SU-DHL-6 (cell line): ENCODE results near the gene FCMR.

Source experiments
- H2AFZ ChIP-seq: fragments of 200-600 bp; sonication (generic); 2 replicates; pipeline ENCODE4 v1.6.1; 2014; ENCODE audit warnings: low read depth, mild to moderate bottlenecking, moderate library complexity, mixed read lengths, antibody characterized with exemption, low read length; ENCODE audit not compliant: severe bottlenecking
- H3F3A ChIP-seq: fragments of 200-600 bp; shearing (Covaris generic); 2 replicates; pipeline ENCODE4 v1.6.0; 2016; ENCODE audit warnings: antibody characterized with exemption, mild to moderate bottlenecking; ENCODE audit not compliant: insufficient read depth
- H3K27ac ChIP-seq: fragments of 200-600 bp; sonication (generic); 2 replicates; pipeline ENCODE4 v1.5.1; 2016; ENCODE audit warnings: low read depth, mild to moderate bottlenecking, low read length, moderate library complexity, mixed read lengths
- H3K27me3 ChIP-seq: fragments of 200-600 bp; sonication (generic), shearing (Covaris generic); 2 replicates; pipeline ENCODE4 v1.6.0; 2014; ENCODE audit warnings: mild to moderate bottlenecking, low read length
- H3K36me3 ChIP-seq: fragments of 200-600 bp; sonication (generic); 2 replicates; pipeline ENCODE4 v1.6.1; 2014; ENCODE audit warnings: mild to moderate bottlenecking, low read length, mixed read lengths
- H3K4me2 ChIP-seq: fragments of 300-600, 200-600 bp; shearing (Covaris generic), sonication (generic); 2 replicates; pipeline ENCODE4 v1.6.0; 2014; ENCODE audit warnings: low read length, low read depth, mild to moderate bottlenecking; ENCODE audit not compliant: poor library complexity, severe bottlenecking
- H3K4me3 ChIP-seq: fragments of 200-600 bp; sonication (generic); 2 replicates; pipeline ENCODE4 v1.5.1; 2014; ENCODE audit warnings: antibody characterized with exemption, low read length, mild to moderate bottlenecking, mixed read lengths; ENCODE audit not compliant: insufficient read depth, poor library complexity, severe bottlenecking
- H3K79me2 ChIP-seq: fragments of 200-600 bp; sonication (generic); 2 replicates; pipeline ENCODE4 v1.6.1; 2014; ENCODE audit warnings: mild to moderate bottlenecking, low read length, moderate library complexity; ENCODE audit not compliant: insufficient read depth
- H3K9ac ChIP-seq: fragments of 200-600 bp; sonication (generic); 2 replicates; pipeline ENCODE4 v1.7.0; 2014; ENCODE audit warnings: mild to moderate bottlenecking, low read length
- H3K9me2 ChIP-seq: fragments of 200-600 bp; sonication (generic); replicated peaks from 2 replicates; pipeline ENCODE4 v1.6.1; 2014; ENCODE audit warnings: low read length; ENCODE audit not compliant: insufficient read depth
- H3K9me3 ChIP-seq: fragments of 200-600 bp; sonication (generic); 2 replicates; pipeline ENCODE4 v1.6.1; 2014; ENCODE audit warnings: low read length, mixed read lengths; ENCODE audit not compliant: insufficient read depth
- H4K20me1 ChIP-seq: fragments of 200-600 bp; sonication (generic); 2 replicates; pipeline ENCODE4 v1.6.1; 2014; ENCODE audit warnings: low read depth, mild to moderate bottlenecking, antibody characterized with exemption, low read length, moderate library complexity, mixed read lengths
- EZH2phosphoT487 ChIP-seq: fragments of 200-600 bp; sonication (generic), shearing (Covaris generic); conservative IDR thresholded peaks from 2 replicates; pipeline ENCODE4 v1.6.1; 2018; ENCODE audit warnings: mild to moderate bottlenecking, antibody characterized with exemption, low read length, moderate library complexity, mixed read lengths
- TF ChIP-seq, protein P1 (sequence below): fragments of 200-600 bp; sonication (generic); IDR thresholded peaks from one replicate; pipeline ENCODE4 v1.5.1; 2017; ENCODE audit warnings: antibody characterized with exemption, mild to moderate bottlenecking, low read length, moderate library complexity; ENCODE audit not compliant: insufficient read depth, poor library complexity, severe bottlenecking

The FCMR gene

DNA sequence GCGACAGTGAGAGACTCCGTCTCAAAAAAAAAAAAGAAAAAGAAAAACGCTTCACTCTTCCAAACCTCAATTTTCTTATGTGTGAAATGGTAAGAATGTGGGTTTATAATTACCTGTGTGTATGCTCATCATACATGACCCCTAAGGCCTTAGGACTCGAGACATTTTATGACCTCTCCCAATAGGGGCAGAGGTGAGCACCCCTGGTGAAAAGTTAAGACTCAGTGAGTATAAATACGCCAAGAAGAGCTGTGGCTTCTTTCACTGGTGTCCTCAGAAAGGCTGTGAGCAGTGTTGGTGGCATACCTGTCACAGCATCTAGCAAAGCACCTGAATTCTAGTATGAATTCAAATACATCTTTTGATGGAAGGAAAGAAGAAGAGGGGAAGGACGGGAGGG lies 7.8 kb upstream of the FCMR start:
- Histone ChIP-seq H3K27me3 (no peaks in the 10 kb centered on the region), H3K27ac (peak overlapping the region; percentile 66), H3K9ac (peak overlapping the region; percentile 26; the same call in 1 of the 2 replicates), H3K9me3 (no peaks in the 10 kb centered on the region), H2AFZ (peak overlapping the region; percentile 75), H3K36me3 (no peaks in the 10 kb centered on the region), H3F3A (peaks cover 14% of the 10 kb centered on the region; the same call in 1 of the 2 replicates), H3K79me2 (no peaks in the 10 kb centered on the region), H3K9me2 (no peaks in the 10 kb centered on the region), H3K4me3 (no peak overlapping the region), H3K4me2 (peak overlapping the region; percentile 48), H4K20me1 (no peaks in the 10 kb centered on the region)
- TF ChIP-seq, protein P1, sequence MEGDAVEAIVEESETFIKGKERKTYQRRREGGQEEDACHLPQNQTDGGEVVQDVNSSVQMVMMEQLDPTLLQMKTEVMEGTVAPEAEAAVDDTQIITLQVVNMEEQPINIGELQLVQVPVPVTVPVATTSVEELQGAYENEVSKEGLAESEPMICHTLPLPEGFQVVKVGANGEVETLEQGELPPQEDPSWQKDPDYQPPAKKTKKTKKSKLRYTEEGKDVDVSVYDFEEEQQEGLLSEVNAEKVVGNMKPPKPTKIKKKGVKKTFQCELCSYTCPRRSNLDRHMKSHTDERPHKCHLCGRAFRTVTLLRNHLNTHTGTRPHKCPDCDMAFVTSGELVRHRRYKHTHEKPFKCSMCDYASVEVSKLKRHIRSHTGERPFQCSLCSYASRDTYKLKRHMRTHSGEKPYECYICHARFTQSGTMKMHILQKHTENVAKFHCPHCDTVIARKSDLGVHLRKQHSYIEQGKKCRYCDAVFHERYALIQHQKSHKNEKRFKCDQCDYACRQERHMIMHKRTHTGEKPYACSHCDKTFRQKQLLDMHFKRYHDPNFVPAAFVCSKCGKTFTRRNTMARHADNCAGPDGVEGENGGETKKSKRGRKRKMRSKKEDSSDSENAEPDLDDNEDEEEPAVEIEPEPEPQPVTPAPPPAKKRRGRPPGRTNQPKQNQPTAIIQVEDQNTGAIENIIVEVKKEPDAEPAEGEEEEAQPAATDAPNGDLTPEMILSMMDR = peak; percentile 11
- no peak for TF ChIP-seq EZH2phosphoT487

DNA sequence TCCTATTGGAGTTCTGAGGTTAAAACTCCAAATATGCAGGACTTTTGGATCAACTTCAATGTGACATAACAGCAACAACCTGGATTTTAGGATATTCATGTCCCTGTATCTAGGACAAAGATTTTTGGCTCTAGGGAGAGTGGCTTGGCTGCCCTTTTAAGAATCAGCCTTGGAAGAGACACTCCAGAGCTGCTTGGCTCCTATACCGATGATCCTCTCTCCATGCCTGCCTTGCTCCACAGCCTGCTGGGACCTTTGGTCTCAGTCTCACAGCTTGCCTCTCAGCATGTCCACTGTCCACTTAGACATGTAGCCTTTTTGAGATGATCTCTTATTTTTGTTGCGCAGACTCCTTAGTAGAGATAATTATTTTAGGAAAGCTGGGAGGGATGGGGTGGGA lies 4.5 kb upstream of the FCMR start:
- Histone ChIP-seq H3K36me3 (no peaks in the 10 kb centered on the region), H3K4me3 (no peak overlapping the region), H3K27me3 (no peaks in the 10 kb centered on the region), H4K20me1 (no peaks in the 10 kb centered on the region), H3K9me3 (no peaks in the 10 kb centered on the region), H3K4me2 (no peak overlapping the region), H2AFZ (no peak overlapping the region), H3F3A (peaks cover 14% of the 10 kb centered on the region; the same call in 1 of the 2 replicates), H3K9me2 (no peaks in the 10 kb centered on the region), H3K9ac (no peak overlapping the region), H3K27ac (no peak overlapping the region), H3K79me2 (no peaks in the 10 kb centered on the region)
- TF ChIP-seq, protein P1 = no peak
- no peak for TF ChIP-seq EZH2phosphoT487

DNA sequence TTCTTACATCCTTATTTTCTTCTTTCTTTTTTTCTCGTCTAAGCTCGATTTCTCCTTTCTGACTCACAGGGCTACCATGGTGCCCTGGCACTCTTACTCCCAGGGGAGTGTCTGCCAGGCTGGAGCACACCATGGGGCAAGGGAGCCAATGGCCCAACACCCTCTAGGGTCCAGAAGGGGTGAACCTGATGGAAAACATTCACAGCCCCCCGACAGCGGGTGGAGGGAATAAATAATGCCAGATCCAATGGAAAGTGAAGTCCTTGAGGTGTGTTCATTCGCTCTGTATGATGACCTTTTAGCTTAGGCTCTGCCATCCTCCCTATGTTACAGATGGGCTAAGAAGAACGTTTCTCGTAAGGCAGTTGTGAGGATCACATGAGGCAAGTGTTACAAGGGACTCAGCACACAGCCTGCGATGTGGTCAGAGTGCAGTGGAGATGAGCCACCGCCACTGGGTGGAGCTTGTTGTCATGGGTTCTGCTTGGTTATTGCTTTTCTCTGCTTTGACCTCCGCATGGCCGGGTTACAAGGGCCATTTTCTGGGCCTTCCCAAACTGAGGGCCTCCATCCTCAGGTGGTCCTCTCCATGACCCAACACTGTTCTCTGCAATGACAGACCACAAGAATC lies 3.5 kb upstream of the FCMR start:
- no peaks in the 10 kb centered on the region for H3K36me3 ChIP-seq
- no peak overlapping the region for H3K4me2 ChIP-seq
- H2AFZ ChIP-seq = no peak overlapping the region
- no peak overlapping the region for H3K9ac ChIP-seq
- H3F3A ChIP-seq = peaks cover 8% of the 10 kb centered on the region; the same call in 1 of the 2 replicates
- H3K79me2 ChIP-seq = no peaks in the 10 kb centered on the region
- no peaks in the 10 kb centered on the region for H3K9me2 ChIP-seq
- peak overlapping the region; percentile 53 for H3K27ac ChIP-seq
- no peak for TF ChIP-seq EZH2phosphoT487
- TF ChIP-seq, protein P1 = no peak
- H4K20me1 ChIP-seq = no peaks in the 10 kb centered on the region
- no peak overlapping the region for H3K4me3 ChIP-seq
- H3K27me3 ChIP-seq = no peaks in the 10 kb centered on the region
- H3K9me3 ChIP-seq = no peaks in the 10 kb centered on the region
